ENCODE results near the gene DGCR6. TPM values are rescaled to one million over a fixed set of nuclear protein-coding genes. Genes with fewer than 3 reads are reported as not detected.
"Not testable (repeated sequence)": the region's sequence is repeated elsewhere in the genome, so short reads cannot be mapped to it uniquely, and the experiment has no call there.

The DGCR6 gene
- total and polyA plus RNA-seq, 2 of the 4 experiments (the other 2 are of a cell fraction): 0.54 to 0.58 TPM

DNA sequence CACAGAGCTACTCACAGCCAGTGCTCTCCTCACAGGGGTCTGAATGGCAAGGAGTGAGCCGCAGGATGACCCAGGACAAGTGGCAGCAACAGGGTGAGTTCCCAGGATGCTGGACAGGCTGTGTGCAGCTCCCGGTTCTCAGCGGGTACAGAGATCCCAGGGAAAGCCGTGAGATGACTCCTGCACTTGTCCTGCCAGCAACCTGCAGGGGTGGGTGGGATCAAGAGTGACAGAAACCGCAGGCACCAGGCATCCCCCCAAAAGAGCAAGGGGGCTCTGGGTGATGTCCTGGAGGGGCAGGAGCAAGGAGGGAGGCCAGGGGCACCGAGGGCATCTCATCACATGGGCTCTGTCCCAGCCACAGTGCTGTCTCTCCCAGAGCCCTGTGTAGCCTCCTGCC, 45.9 kb downstream of the DGCR6 start:
- Histone ChIP-seq H3K4ac (ENCODE audit: low read depth, low read length) (no peak overlapping the region), H3K9me1 (ENCODE audit: insufficient read depth, low read length) (no peaks in the 10 kb centered on the region), H3K9ac (ENCODE audit: low read depth, low read length) (no peak overlapping the region), H3K56ac (ENCODE audit: extremely low read depth, insufficient read depth, low read length) (no peak overlapping the region), H3K36me3 (ENCODE audit: control insufficient read depth, insufficient read depth, low read length) (no peaks in the 10 kb centered on the region), H3K9me3 (ENCODE audit: control insufficient read depth, insufficient read depth, low read length) (no peaks in the 10 kb centered on the region), H2AK9ac (replicated peaks; ENCODE audit: low read depth, low read length, poor library complexity) (no peak overlapping the region), H2BK15ac (ENCODE audit: low read depth, low read length) (no peak overlapping the region), H4K8ac (ENCODE audit: low read depth in 2 of 2, low read length in 2 of 2) (no peak overlapping the region), H3K27ac (ENCODE audit: insufficient read depth, low read length) (no peak overlapping the region), H2BK5ac (ENCODE audit: low read depth, low read length, poor library complexity, severe bottlenecking) (no peak overlapping the region), H2AFZ (replicated peaks; ENCODE audit: low read length, poor library complexity) (no peak overlapping the region), H3K4me1 (ENCODE audit: control insufficient read depth, insufficient read depth, low read length) (no peaks in the 10 kb centered on the region), H2AK5ac (ENCODE audit: low read depth, low read length) (no peak overlapping the region), H3K4me3 (ENCODE audit: insufficient read depth, low read depth, low read length) (no peak overlapping the region), H2BK120ac (ENCODE audit: low read depth, low read length) (no peak overlapping the region), H3K27me3 (ENCODE audit: control insufficient read depth, insufficient read depth, low read length) (peaks cover 27% of the 10 kb centered on the region), H3K79me1 (ENCODE audit: low read depth in 1 of 2, low read length in 2 of 2) (no peaks in the 10 kb centered on the region), H4K5ac (ENCODE audit: low read depth, low read length) (no peak overlapping the region), H2BK20ac (ENCODE audit: low read depth, low read length) (no peak overlapping the region), H3K18ac (ENCODE audit: low read depth, low read length) (no peak overlapping the region), H3K4me2 (ENCODE audit: low read depth, low read length) (no peak overlapping the region), H3K23ac (ENCODE audit: low read depth, low read length) (no peak overlapping the region), H3K14ac (replicated peaks; ENCODE audit: low read depth, low read length) (no peak overlapping the region), H4K20me1 (ENCODE audit: insufficient read depth, low read length) (no peaks in the 10 kb centered on the region), H4K91ac (ENCODE audit: insufficient read depth, low read depth, low read length) (no peak overlapping the region)
- intact Hi-C loops (cut with micrococcal nuclease) (no loop called here), in situ Hi-C loops (cut with MboI; ENCODE audit: low sequenced_read_pairs) (loop anchor here (25.0 kb wide), 1 partner anchor 410 kb away; no protein-coding TSS in a partner anchor), dilution Hi-C loops (cut with HindIII; ENCODE audit: low sequenced_read_pairs, unreplicated experiment) (no loop called here)
- TF ChIP-seq RAD21 (IDR thresholded peaks at IDR 0.05; ENCODE audit: low read length): no peak
- TF ChIP-seq, protein P1, sequence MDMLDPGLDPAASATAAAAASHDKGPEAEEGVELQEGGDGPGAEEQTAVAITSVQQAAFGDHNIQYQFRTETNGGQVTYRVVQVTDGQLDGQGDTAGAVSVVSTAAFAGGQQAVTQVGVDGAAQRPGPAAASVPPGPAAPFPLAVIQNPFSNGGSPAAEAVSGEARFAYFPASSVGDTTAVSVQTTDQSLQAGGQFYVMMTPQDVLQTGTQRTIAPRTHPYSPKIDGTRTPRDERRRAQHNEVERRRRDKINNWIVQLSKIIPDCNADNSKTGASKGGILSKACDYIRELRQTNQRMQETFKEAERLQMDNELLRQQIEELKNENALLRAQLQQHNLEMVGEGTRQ (IDR thresholded peaks at IDR 0.05; ENCODE audit: low read depth, low read length): no peak
- ChIA-PET POLR2A (ENCODE audit: unreplicated experiment) (no interaction called here), CTCF (no interaction called here)
- ATAC-seq (ENCODE audit: low read depth) (no peak), DNase-seq (no peak)
- no TSS peak for BruUV-seq (replicated peaks)
- WGBS, 2 experiments (ENCODE audit: extremely low coverage in 2 of 2, insufficient read length in 1 of 2): no CpG with 5 or more reads among the region's 6 CpGs

DNA sequence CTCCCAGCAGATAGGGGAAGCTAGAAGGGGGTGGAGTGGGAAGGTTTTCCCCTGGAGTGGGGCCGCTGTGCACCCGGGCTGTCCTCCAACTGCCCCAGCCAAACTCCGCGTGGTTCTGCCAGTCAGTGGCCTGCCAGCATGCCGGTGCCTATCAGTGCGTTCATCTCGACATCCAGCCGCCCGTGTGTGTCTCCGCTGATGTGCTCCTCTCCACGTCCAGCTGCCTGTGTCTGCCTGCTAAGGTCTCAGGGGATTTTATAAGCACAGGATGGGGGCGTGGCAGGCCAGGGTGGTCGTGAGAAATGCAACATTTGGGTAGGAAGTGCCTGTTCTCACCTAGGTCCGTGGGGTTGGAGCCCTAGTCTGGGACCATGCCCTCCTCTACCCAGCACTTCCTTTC, 47.0 kb downstream of the DGCR6 start:
- intact Hi-C loops (cut with micrococcal nuclease); BruUV-seq (replicated peaks): not testable (repeated sequence)
- WGBS, 2 experiments (ENCODE audit: extremely low coverage in 2 of 2, insufficient read length in 1 of 2): no CpG with 5 or more reads among the region's 14 CpGs

More for the DNA sequence above, 47.0 kb downstream of the DGCR6 start:
- H3K9me1 ChIP-seq (ENCODE audit: insufficient read depth, low read length); H3K18ac ChIP-seq (ENCODE audit: low read depth, low read length); H3K9ac ChIP-seq (ENCODE audit: low read depth, low read length); H3K36me3 ChIP-seq (ENCODE audit: control insufficient read depth, insufficient read depth, low read length); H2AFZ ChIP-seq (replicated peaks; ENCODE audit: low read length, poor library complexity); H4K5ac ChIP-seq (ENCODE audit: low read depth, low read length); ATAC-seq (ENCODE audit: low read depth); H3K4me1 ChIP-seq (ENCODE audit: control insufficient read depth, insufficient read depth, low read length); H3K23ac ChIP-seq (ENCODE audit: low read depth, low read length); dilution Hi-C loops (cut with HindIII; ENCODE audit: low sequenced_read_pairs, unreplicated experiment); H3K4me3 ChIP-seq (ENCODE audit: insufficient read depth, low read depth, low read length); POLR2A ChIA-PET (ENCODE audit: unreplicated experiment); H2AK9ac ChIP-seq (replicated peaks; ENCODE audit: low read depth, low read length, poor library complexity); H4K20me1 ChIP-seq (ENCODE audit: insufficient read depth, low read length); H3K4ac ChIP-seq (ENCODE audit: low read depth, low read length); H4K91ac ChIP-seq (ENCODE audit: insufficient read depth, low read depth, low read length); H2AK5ac ChIP-seq (ENCODE audit: low read depth, low read length); H3K4me2 ChIP-seq (ENCODE audit: low read depth, low read length); H3K79me1 ChIP-seq (ENCODE audit: low read depth in 1 of 2, low read length in 2 of 2); H4K8ac ChIP-seq (ENCODE audit: low read depth in 2 of 2, low read length in 2 of 2); H3K27ac ChIP-seq (ENCODE audit: insufficient read depth, low read length); H3K9me3 ChIP-seq (ENCODE audit: control insufficient read depth, insufficient read depth, low read length); H3K14ac ChIP-seq (replicated peaks; ENCODE audit: low read depth, low read length); H2BK5ac ChIP-seq (ENCODE audit: low read depth, low read length, poor library complexity, severe bottlenecking); H2BK120ac ChIP-seq (ENCODE audit: low read depth, low read length); DNase-seq; H2BK15ac ChIP-seq (ENCODE audit: low read depth, low read length); CTCF ChIA-PET; H2BK20ac ChIP-seq (ENCODE audit: low read depth, low read length); H3K56ac ChIP-seq (ENCODE audit: extremely low read depth, insufficient read depth, low read length): not testable (repeated sequence)
- peaks cover 21% of the 10 kb centered on the region for H3K27me3 ChIP-seq (ENCODE audit: control insufficient read depth, insufficient read depth, low read length)
- in situ Hi-C loops (cut with MboI; ENCODE audit: low sequenced_read_pairs): loop anchor here (25.0 kb wide), 1 partner anchor 409 kb away; no protein-coding TSS in a partner anchor
